GM10266 (cell line): ENCODE results near the gene FHL3.

Experiments
- DNase-seq: peaks from one replicate; pipeline ENCODE4 v3.0.0; 2012; ENCODE audit errors: extremely low spot score
- CTCF ChIP-seq: IDR thresholded peaks from 2 replicates; pipeline ENCODE4 v1.5.1; 2012; ENCODE audit warnings: mild to moderate bottlenecking, low read depth; ENCODE audit not compliant: control insufficient read depth, insufficient read depth; ENCODE audit errors: missing control alignments

FHL3 gene

GRCh38 chr1:38026592-38027200 lies 21.4 kb upstream of the FHL3 start:
- no peak for DNase-seq
- peak; percentile 81 for TF ChIP-seq CTCF

GRCh38 chr1:38025664-38026063 lies 20.4 kb upstream of the FHL3 start:
- DNase-seq: no peak
- no peak for TF ChIP-seq CTCF

DNA sequence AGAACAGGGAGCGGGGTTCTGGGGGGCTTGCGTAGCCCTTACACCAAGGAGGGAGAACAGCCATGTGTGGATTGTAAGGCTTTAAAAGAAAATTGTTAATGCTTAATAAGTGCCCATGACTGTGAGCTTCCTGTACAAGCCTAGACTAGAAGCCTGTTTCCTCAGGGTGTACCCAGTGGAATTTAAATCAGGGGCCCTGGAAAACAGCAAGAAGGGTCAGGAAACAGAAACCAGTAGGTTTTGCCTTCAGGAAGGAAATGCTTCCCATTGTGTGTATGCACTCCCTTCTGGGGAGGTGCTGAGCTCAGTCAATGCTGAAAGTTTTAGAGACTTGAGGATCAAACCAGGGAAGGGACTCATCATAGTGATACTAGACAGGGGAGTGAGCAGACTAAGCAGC lies 19.9 kb upstream of the FHL3 start:
- DNase-seq: no peak
- no peak for TF ChIP-seq CTCF

DNA sequence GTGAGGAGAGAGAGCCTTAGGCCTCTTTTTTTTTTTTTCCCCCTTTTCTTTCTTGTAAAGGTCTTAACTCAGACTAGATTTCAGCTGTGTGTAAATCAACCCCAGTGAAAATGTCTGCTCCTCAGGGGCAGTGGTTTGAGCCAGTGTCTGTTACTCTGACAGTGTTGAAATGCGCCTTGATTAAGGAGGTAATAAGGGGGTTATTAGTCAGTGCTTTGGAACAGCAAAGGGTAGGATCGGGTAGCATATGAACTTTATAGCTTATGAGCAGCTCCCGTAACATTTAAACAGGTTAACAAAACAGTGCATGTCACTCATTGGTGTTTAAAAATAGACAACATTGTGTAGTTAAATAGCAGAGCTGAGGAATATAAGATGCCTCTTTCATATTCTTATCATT lies 17.5 kb upstream of the FHL3 start:
- DNase-seq: no peak
- no peak for TF ChIP-seq CTCF

- DNase-seq: no peak
- TF ChIP-seq CTCF: no peak
Observed at GRCh38 chr1:38021969-38022368, 16.7 kb upstream of the FHL3 start.

DNA sequence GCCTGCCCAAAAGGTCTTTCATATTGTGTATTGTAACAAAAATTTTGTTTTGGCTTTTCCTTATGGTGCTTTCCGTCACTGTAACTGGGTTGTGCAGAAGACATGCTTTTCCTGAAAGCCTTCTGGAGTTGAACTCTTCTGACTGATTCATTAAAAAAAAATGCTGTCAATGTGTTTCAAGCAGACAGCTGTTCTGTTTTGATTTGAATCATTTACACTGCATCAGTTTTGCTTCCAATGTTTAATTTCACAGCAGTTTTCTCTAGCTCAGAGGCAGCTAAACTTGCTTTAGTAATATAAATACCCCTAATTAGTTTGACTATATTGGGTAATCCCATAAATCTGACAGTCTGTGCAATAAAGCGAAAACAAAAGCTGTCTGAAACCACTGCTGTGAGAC lies 15.1 kb upstream of the FHL3 start:
- TF ChIP-seq CTCF: no peak
- no peak for DNase-seq

- no peak for DNase-seq
- TF ChIP-seq CTCF: peak; percentile 46
Observed at GRCh38 chr1:38018864-38019343, 13.6 kb upstream of the FHL3 start.
